PC-9 (cell line): ENCODE data around the gene SMKR1. TPM values are rescaled to one million over a fixed set of nuclear protein-coding genes. Genes with fewer than 3 reads are reported as not detected.

Experiments
- BruUV-seq: library from RNA; stranded (reverse); fragments of 400-500 nt; replicated peaks from 2 replicates; lab custom pipeline; 2021; lab: Mats Ljungman, UMichigan
- CTCF ChIA-PET: fragments of 300-600 bp; sonication (Branson Sonifier 250); formaldehyde crosslinking; loops from one replicate; lab custom pipeline; 2022; ENCODE audit warnings: antibody characterized with exemption; lab: Charles Lee
- POLR2A ChIA-PET: fragments of 300-600 bp; sonication (Branson Sonifier 250); formaldehyde crosslinking; loops from one replicate; lab custom pipeline; 2022; ENCODE audit warnings: antibody characterized with exemption; ENCODE audit not compliant: unreplicated experiment; lab: Charles Lee
- DNase-seq, 2 experiments: peaks; one replicate each; pipeline versions ENCODE4 v3.0.0 to v3.0.0-alpha.2; 2015 to 2022; ENCODE audit warnings: mixed read lengths in 1 of 2
- H2AFZ ChIP-seq: fragments of 200-600 bp; sonication (generic); 2 replicates; pipeline ENCODE4 v1.8.1; 2017; ENCODE audit warnings: antibody characterized with exemption
- H3F3A ChIP-seq: fragments of 200-600 bp; sonication (generic); 2 replicates; pipeline ENCODE4 v1.8.1; 2017; ENCODE audit warnings: antibody characterized with exemption, mild to moderate bottlenecking, low read depth; ENCODE audit not compliant: insufficient read depth
- H3K27ac ChIP-seq: fragments of 200-600 bp; sonication (generic); 2 replicates; pipeline ENCODE4 v1.6.1; 2016; ENCODE audit warnings: mixed run types
- H3K27me3 ChIP-seq: fragments of 200-600 bp; sonication (generic); 2 replicates; pipeline ENCODE4 v1.6.1; 2016; ENCODE audit warnings: low read depth, mixed run types; ENCODE audit not compliant: insufficient read depth
- H3K36me3 ChIP-seq: fragments of 200-600 bp; sonication (generic); 2 replicates; pipeline ENCODE4 v1.6.1; 2016; ENCODE audit warnings: low read depth, mixed run types
- H3K4me1 ChIP-seq: fragments of 200-600 bp; sonication (generic); replicated peaks from 2 replicates; pipeline ENCODE4 v1.6.1; 2016; ENCODE audit warnings: mixed run types; ENCODE audit not compliant: insufficient read depth
- H3K4me2 ChIP-seq: fragments of 200-600 bp; sonication (generic); 2 replicates; pipeline ENCODE4 v1.6.1; 2017; ENCODE audit warnings: mixed run types
- H3K4me3 ChIP-seq: fragments of 200-600 bp; sonication (generic); 2 replicates; pipeline ENCODE4 v1.6.1; 2016; ENCODE audit warnings: mixed run types
- H3K79me2 ChIP-seq: fragments of 200-600 bp; sonication (generic); 2 replicates; pipeline ENCODE4 v1.6.1; 2017; ENCODE audit warnings: low read depth, mixed run types
- H3K9me2 ChIP-seq: fragments of 200-600 bp; sonication (generic); 2 replicates; pipeline ENCODE4 v1.8.1; 2017; ENCODE audit warnings: mild to moderate bottlenecking; ENCODE audit not compliant: insufficient read depth
- H3K9me3 ChIP-seq: fragments of 200-600 bp; sonication (generic); 2 replicates; pipeline ENCODE4 v1.8.1; 2016; ENCODE audit warnings: low read depth; ENCODE audit not compliant: insufficient read depth
- H4K20me1 ChIP-seq: fragments of 200-600 bp; sonication (generic); 2 replicates; pipeline ENCODE4 v1.8.1; 2017; ENCODE audit not compliant: insufficient read depth
- CTCF ChIP-seq: fragments of 200-600 bp; sonication (generic); conservative IDR thresholded peaks from 2 replicates; pipeline ENCODE4 v1.6.1; 2017; ENCODE audit warnings: mixed run types, antibody characterized with exemption, mild to moderate bottlenecking, moderate library complexity
- EZH2 ChIP-seq: fragments of 200-600 bp; sonication (generic); IDR thresholded peaks from 2 replicates; pipeline ENCODE4 v1.8.0; 2017; ENCODE audit warnings: antibody characterized with exemption, low read depth
- intact Hi-C: fragments of 100-400 bp; cut with micrococcal nuclease; formaldehyde crosslinking; loops from one replicate; pipeline ENCODE4 v1.10.0; 2022; ENCODE audit not compliant: unreplicated experiment
- total RNA-seq: library from RNA; stranded (reverse); gene quantifications from 2 replicates; pipeline ENCODE4 v1.2.3, GENCODE V29; 2021

Gene SMKR1
- total RNA-seq, 1 experiment from 2014 or later: 8.3 TPM

GRCh38 chr7:129512192-129512591, 9.9 kb downstream of the SMKR1 start:
- DNase-seq: no peak
- ChIA-PET CTCF (interaction anchor here (0.6 kb wide), 1 partner anchor 154 kb away, joined by 6 read pairs; no protein-coding TSS in a partner anchor), POLR2A (interaction anchor here (0.6 kb wide), 1 partner anchor 23 kb away, joined by 6 read pairs; no protein-coding TSS in a partner anchor)
- Histone ChIP-seq H3K4me1 (0 out of 2 replicates have a peak, but pooled peaks cover 5% of the 10 kb centered on the region), H4K20me1 (no peaks in the 10 kb centered on the region), H3K27ac (no peak overlapping the region), H3K79me2 (no peaks in the 10 kb centered on the region), H3K4me3 (no peak overlapping the region), H2AFZ (no peak overlapping the region), H3K9me3 (no peaks in the 10 kb centered on the region), H3K9me2 (no peaks in the 10 kb centered on the region), H3K27me3 (no peaks in the 10 kb centered on the region), H3K36me3 (no peaks in the 10 kb centered on the region), H3K4me2 (no peak overlapping the region), H3F3A (no peaks in the 10 kb centered on the region)
- intact Hi-C loops: no loop called here
- BruUV-seq: no TSS peak
- no peak for TF ChIP-seq EZH2
- no peak for TF ChIP-seq CTCF

GRCh38 chr7:129513546-129513945, 11.2 kb downstream of the SMKR1 start:
- H3K4me2 ChIP-seq: no peak overlapping the region
- BruUV-seq: no TSS peak
- H3K27me3 ChIP-seq: no peaks in the 10 kb centered on the region
- no peak overlapping the region for H3K27ac ChIP-seq
- H3K4me1 ChIP-seq: 0 out of 2 replicates have a peak, but pooled peaks cover 5% of the 10 kb centered on the region
- no peaks in the 10 kb centered on the region for H4K20me1 ChIP-seq
- no peaks in the 10 kb centered on the region for H3F3A ChIP-seq
- no peak overlapping the region for H3K4me3 ChIP-seq
- no peak overlapping the region for H2AFZ ChIP-seq
- ChIA-PET CTCF (no interaction called here), POLR2A (no interaction called here)
- no peaks in the 10 kb centered on the region for H3K9me3 ChIP-seq
- TF ChIP-seq EZH2 (no peak), CTCF (no peak)
- no peaks in the 10 kb centered on the region for H3K36me3 ChIP-seq
- H3K9me2 ChIP-seq: no peaks in the 10 kb centered on the region
- no peaks in the 10 kb centered on the region for H3K79me2 ChIP-seq
- no peak for DNase-seq
- intact Hi-C loops: no loop called here

- Histone ChIP-seq H3K9me2 (no peaks in the 10 kb centered on the region), H3K4me3 (no peak overlapping the region), H3K79me2 (no peaks in the 10 kb centered on the region), H3K4me2 (no peak overlapping the region), H3K27ac (no peak overlapping the region), H3K27me3 (no peaks in the 10 kb centered on the region), H3K4me1 (0 out of 2 replicates have a peak, but pooled peaks cover 5% of the 10 kb centered on the region), H3F3A (no peaks in the 10 kb centered on the region), H4K20me1 (no peaks in the 10 kb centered on the region), H3K36me3 (no peaks in the 10 kb centered on the region), H2AFZ (no peak overlapping the region), H3K9me3 (no peaks in the 10 kb centered on the region)
- intact Hi-C loops: no loop called here
- TF ChIP-seq CTCF (no peak), EZH2 (no peak)
- CTCF ChIA-PET: no interaction called here
- POLR2A ChIA-PET: interaction anchor here (0.6 kb wide), 1 partner anchor 16 kb away, joined by 9 read pairs; no protein-coding TSS in a partner anchor
- no TSS peak for BruUV-seq
- no peak for DNase-seq
Measured at GRCh38 chr7:129514683-129515082, 12.4 kb downstream of the SMKR1 start.
